ENCODE measurements around the gene POU6F1.

The POU6F1 gene

GRCh38 chr12:51160814-51161459 is 56.9 kb downstream of the POU6F1 start:
- no peak for DNase-seq

- DNase-seq, result no peak
Observed at GRCh38 chr12:51156245-51156765, 61.6 kb downstream of the POU6F1 start.

GRCh38 chr12:51152953-51153352 is 64.9 kb downstream of the POU6F1 start:
- no peak for DNase-seq

- DNase-seq, result no peak
Observed at GRCh38 chr12:51150777-51151176, 67.1 kb downstream of the POU6F1 start.

GRCh38 chr12:51147309-51147708 is 70.6 kb downstream of the POU6F1 start:
- no peak for DNase-seq

- DNase-seq, result no peak
Observed at GRCh38 chr12:51139292-51139844, 78.5 kb downstream of the POU6F1 start.
